GM18526 (cell line): ENCODE measurements around the gene GABRR3.

Experiments
- POLR2A ChIP-seq: IDR thresholded peaks from 3 replicates; pipeline ENCODE4 v1.6.1; 2011; ENCODE audit not compliant: insufficient read length; ENCODE audit errors: extremely low read depth

GABRR3 gene

DNA sequence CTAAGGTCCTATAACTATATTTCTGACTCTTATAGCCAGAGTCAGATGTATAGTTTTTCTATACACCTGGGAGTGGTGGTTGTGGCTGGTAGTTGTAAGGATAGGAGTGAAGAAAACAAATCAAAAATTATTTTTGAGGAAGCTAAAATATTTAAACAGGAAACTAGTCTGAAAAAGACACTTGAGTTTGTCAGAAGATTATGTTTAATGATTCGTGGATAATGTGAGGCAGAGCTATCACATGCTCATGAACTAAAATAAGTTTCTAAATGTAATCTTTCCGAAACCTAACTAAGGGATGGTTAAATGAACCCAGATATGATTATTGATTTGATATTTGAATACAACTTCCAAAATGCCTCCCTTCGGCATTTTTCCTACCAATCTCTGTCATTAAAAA is 30.4 kb downstream of the GABRR3 start:
- TF ChIP-seq POLR2A: no peak

DNA sequence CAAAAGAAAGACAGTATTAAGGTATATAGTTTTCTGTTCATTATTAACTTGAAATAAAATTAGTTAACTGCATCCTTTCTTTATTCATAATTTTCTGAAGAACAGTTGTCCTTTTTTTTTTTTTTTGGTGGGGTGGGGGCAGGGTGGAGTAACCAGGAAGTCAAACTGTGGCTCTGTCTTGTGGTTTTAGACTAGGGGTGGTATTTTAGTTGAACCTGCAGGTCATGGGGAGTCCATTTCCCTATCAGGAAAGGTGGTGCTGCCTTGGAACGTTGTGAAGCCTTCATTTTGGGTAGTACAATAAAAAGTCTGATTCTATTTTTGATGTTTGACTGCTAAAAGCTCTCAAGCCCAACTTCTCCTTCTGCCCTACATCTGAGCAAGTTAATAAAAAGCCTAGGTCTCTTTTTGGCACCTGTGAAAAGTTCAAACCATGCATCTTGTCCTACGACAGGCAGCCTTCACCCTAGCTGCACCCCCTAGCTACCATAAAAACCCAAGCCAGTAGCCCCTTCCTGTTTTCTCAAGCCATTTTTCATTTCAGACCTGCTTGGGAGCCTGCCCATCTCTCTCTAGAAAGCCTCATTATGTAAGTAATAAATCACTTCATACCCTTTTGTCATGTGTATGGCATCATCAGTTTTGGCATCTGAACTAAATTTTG is 31.7 kb downstream of the GABRR3 start:
- TF ChIP-seq POLR2A: no peak

GRCh38 chr3:98002717-98003116 is 32.4 kb downstream of the GABRR3 start:
- TF ChIP-seq POLR2A: no peak

- no peak for TF ChIP-seq POLR2A
Observed at GRCh38 chr3:97999994-98000393, 35.1 kb downstream of the GABRR3 start.

GRCh38 chr3:97999103-97999502 is 36.0 kb downstream of the GABRR3 start:
- no peak for TF ChIP-seq POLR2A

DNA sequence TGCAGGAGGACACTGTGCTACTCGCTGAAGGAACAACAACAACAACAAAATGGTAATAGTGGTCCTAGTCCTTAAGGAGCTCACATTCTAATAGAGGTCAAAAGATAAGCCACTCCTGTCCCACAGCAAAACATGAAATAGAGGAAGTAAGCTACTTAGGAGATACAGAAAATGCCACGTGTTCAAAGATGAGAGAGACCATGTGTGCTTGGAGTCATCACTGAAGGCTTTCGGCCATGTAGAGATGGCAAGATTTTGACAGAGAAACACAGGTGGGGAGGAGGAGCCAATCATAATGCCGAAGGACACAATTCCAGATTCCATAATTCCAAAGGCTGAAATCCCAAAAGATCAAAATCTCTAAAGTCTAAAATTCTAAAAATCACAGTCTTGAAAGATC is 38.1 kb downstream of the GABRR3 start:
- TF ChIP-seq POLR2A: no peak

DNA sequence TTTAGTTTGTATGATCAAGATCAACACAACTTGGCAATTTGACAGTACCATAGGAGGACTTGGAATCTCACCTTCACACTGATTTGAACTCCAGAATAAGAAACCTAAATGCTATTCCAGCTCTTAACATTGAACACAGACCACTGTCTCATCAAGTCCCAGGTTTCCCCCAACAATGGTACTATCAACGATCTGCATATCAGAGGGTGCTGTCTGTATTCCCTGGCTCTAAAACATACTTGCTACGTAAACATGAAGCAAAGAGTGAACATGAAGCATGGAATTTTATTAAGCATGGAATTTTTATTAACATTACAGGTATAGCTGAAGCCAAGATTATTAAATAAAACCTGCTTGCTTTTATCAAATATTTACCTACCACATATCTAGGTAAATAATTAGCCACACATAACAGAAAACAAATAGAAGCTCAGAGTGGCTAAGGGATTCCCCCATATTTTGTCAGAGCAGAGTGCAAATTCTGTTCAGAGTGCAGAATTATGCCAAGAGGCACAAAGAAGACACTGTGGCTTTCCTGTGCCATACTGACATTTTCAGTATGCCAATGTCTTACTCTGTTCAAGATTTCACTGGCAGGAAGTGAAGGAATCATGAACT is 40.7 kb downstream of the GABRR3 start:
- TF ChIP-seq POLR2A: no peak

GRCh38 chr3:97993526-97993925 is 41.6 kb downstream of the GABRR3 start:
- TF ChIP-seq POLR2A: no peak

GRCh38 chr3:97992547-97993173 is 42.5 kb downstream of the GABRR3 start:
- no peak for TF ChIP-seq POLR2A

DNA sequence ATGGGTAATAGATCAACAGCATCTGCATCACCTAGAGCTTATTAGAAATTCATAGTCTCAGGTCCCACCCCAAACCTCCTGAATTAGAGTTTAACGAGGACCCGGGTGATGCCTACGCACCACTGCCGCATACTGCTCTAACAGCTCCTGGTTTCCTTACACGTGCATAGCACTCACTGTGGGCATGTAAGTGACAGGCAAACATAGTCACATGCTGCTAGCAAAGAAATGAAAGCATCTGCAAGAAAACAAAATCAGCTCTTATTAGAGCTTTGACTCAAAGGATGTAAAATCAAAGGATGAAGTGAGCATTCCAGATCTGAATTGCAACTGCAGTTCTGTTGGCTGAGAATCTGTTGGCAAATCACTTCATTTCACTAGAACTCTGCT is 43.8 kb downstream of the GABRR3 start:
- no peak for TF ChIP-seq POLR2A

- TF ChIP-seq POLR2A: no peak
Observed at GRCh38 chr3:97990624-97991292, 44.4 kb downstream of the GABRR3 start.

DNA sequence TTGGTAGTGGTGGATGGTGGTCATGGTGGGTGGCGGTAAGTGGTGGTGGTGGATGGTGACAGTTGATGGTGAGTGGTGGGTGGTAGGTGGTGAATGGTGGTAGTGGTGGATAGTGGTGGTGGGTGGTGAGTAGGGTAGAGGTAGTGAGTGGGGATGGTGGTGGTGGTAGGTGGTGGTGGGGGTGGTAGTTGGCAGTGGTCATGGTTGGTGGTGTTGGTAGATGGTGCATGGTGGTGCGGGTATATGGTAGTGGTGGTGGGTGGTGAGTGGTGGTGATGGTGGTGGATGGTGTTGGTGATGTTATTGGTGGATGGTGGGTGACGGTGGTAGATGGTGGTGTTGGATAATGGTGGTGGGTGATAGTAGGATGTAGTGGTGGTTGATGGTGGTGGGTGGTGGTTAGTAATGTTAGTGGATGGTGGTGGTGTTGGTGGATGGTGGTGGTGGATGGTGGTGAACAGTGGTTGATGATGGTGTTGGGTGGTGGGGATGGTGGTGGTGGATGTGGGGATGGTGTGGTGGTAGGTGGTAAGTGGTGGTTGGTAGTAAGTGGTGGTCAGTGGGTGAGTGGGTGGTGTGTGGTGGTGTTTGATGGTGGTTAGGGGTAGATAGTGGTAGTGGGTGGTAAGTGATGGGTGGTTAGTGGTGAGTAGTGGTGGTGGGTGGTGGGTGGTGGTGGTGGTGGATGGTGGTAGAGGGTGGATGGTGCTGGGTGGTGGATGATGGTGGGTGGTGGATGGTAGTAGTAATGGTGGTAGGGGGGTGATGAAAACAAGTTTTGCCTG is 46.1 kb downstream of the GABRR3 start:
- no peak for TF ChIP-seq POLR2A

GRCh38 chr3:97987306-97987705 is 47.8 kb downstream of the GABRR3 start:
- TF ChIP-seq POLR2A: no peak

GRCh38 chr3:97983933-97984491 is 51.1 kb downstream of the GABRR3 start:
- TF ChIP-seq POLR2A: no peak

GRCh38 chr3:97981886-97982285 is 53.2 kb downstream of the GABRR3 start:
- TF ChIP-seq POLR2A: no peak
